ENCODE data around the gene LDAF1. TPM values are rescaled to one million over a fixed set of nuclear protein-coding genes. Genes with fewer than 3 reads are reported as not detected.

The LDAF1 gene
- total RNA-seq, 1 experiment from 2014 or later, result 18.7 TPM

GRCh38 chr16:21189311-21189710, 30.8 kb downstream of the LDAF1 start:
- Histone ChIP-seq H4K91ac (ENCODE audit: insufficient read length, low read depth, low read length) (no peak overlapping the region), H2AK5ac (ENCODE audit: insufficient read length, low read length) (no peak overlapping the region), H3K27ac (ENCODE audit: insufficient read length, low read depth, low read length) (no peak overlapping the region), H4K20me1 (ENCODE audit: control insufficient read depth, insufficient read depth, insufficient read length) (no peaks in the 10 kb centered on the region), H2BK12ac (ENCODE audit: insufficient read length, low read depth, low read length) (no peak overlapping the region), H3K4ac (ENCODE audit: low read depth, low read length) (no peak overlapping the region), H3K23me2 (ENCODE audit: insufficient read length, low read depth, low read length, poor library complexity, severe bottlenecking) (no peaks in the 10 kb centered on the region), H3T11ph (ENCODE audit: low read length) (no peak overlapping the region), H3K4me1 (ENCODE audit: insufficient read depth, low read length) (no peaks in the 10 kb centered on the region), H3K9ac (ENCODE audit: extremely low read depth, insufficient read length, low read length) (no peak overlapping the region), H3K56ac (ENCODE audit: insufficient read length, low read depth, low read length) (no peak overlapping the region), H3K79me2 (ENCODE audit: insufficient read depth, low read length) (no peaks in the 10 kb centered on the region), H3K9me3 (ENCODE audit: control insufficient read depth, low read depth, low read length) (no peaks in the 10 kb centered on the region), H2BK5ac (ENCODE audit: insufficient read length, low read length) (no peak overlapping the region), H4K8ac (replicated peaks; ENCODE audit: insufficient read length, low read depth, low read length) (no peak overlapping the region), H3K79me1 (ENCODE audit: insufficient read depth, low read depth, low read length, poor library complexity, severe bottlenecking) (no peaks in the 10 kb centered on the region), H3K18ac (ENCODE audit: insufficient read length, low read depth, low read length) (no peak overlapping the region), H3K14ac (ENCODE audit: insufficient read depth, low read length) (no peak overlapping the region), H3K4me2 (ENCODE audit: insufficient read depth, insufficient read length, low read length) (no peak overlapping the region), H2BK20ac (ENCODE audit: low read depth, low read length, poor library complexity, severe bottlenecking) (no peak overlapping the region), H2AFZ (ENCODE audit: low read length) (no peak overlapping the region), H3K23ac (ENCODE audit: insufficient read length, low read depth, low read length) (no peak overlapping the region), H4K5ac (ENCODE audit: insufficient read length, low read depth, low read length) (no peak overlapping the region), H3K27me3 (ENCODE audit: insufficient read depth, low read length) (no peaks in the 10 kb centered on the region; the same call in 1 of the 2 replicates), H2BK15ac (ENCODE audit: low read depth, low read length) (no peak overlapping the region), H2BK120ac (ENCODE audit: low read depth, low read length, poor library complexity, severe bottlenecking) (no peak overlapping the region)
- TF ChIP-seq CTCF (conservative IDR thresholded peaks at IDR 0.05), result no peak
- no peak for DNase-seq
- WGBS (ENCODE audit: extremely low coverage, insufficient read length, low lambda C conversion rate), result no CpG with 5 or more reads among the region's 5 CpGs
- Mint-ChIP-seq H3K27ac (no peak overlapping the region), H3K4me1 (peaks cover 3 to 12% of the 10 kb centered on the region in 2 experiments; a peak in 3 of 4 replicates), H3K9me3 (peaks cover 0 to 6% of the 10 kb centered on the region in 2 experiments; a peak in 2 of 5 replicates), H3K4me3 (no peak overlapping the region), H3K36me3 (ENCODE audit: insufficient read depth in 1 of 3, low read depth in 3 of 3) (peaks cover 0 to 3% (median 0%) of the 10 kb centered on the region in 3 experiments; a peak in 2 of 7 replicates), H3K27me3 (ENCODE audit: low read depth) (peaks cover 11% of the 10 kb centered on the region)
